NCI-H2171 treated with DMSO at 0.1 percent for 48 hours (cell line): Measurements from ENCODE around the gene PARP14.
"Not testable (repeated sequence)": the region's sequence is repeated elsewhere in the genome, so short reads cannot be mapped to it uniquely, and the experiment has no call there.

Experiments used
- DNase-seq: peaks from one replicate; lab custom pipeline; 2025; lab: John Stamatoyannopoulos, UW

Gene PARP14, protein sequence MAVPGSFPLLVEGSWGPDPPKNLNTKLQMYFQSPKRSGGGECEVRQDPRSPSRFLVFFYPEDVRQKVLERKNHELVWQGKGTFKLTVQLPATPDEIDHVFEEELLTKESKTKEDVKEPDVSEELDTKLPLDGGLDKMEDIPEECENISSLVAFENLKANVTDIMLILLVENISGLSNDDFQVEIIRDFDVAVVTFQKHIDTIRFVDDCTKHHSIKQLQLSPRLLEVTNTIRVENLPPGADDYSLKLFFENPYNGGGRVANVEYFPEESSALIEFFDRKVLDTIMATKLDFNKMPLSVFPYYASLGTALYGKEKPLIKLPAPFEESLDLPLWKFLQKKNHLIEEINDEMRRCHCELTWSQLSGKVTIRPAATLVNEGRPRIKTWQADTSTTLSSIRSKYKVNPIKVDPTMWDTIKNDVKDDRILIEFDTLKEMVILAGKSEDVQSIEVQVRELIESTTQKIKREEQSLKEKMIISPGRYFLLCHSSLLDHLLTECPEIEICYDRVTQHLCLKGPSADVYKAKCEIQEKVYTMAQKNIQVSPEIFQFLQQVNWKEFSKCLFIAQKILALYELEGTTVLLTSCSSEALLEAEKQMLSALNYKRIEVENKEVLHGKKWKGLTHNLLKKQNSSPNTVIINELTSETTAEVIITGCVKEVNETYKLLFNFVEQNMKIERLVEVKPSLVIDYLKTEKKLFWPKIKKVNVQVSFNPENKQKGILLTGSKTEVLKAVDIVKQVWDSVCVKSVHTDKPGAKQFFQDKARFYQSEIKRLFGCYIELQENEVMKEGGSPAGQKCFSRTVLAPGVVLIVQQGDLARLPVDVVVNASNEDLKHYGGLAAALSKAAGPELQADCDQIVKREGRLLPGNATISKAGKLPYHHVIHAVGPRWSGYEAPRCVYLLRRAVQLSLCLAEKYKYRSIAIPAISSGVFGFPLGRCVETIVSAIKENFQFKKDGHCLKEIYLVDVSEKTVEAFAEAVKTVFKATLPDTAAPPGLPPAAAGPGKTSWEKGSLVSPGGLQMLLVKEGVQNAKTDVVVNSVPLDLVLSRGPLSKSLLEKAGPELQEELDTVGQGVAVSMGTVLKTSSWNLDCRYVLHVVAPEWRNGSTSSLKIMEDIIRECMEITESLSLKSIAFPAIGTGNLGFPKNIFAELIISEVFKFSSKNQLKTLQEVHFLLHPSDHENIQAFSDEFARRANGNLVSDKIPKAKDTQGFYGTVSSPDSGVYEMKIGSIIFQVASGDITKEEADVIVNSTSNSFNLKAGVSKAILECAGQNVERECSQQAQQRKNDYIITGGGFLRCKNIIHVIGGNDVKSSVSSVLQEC (N-terminal part only)

DNA sequence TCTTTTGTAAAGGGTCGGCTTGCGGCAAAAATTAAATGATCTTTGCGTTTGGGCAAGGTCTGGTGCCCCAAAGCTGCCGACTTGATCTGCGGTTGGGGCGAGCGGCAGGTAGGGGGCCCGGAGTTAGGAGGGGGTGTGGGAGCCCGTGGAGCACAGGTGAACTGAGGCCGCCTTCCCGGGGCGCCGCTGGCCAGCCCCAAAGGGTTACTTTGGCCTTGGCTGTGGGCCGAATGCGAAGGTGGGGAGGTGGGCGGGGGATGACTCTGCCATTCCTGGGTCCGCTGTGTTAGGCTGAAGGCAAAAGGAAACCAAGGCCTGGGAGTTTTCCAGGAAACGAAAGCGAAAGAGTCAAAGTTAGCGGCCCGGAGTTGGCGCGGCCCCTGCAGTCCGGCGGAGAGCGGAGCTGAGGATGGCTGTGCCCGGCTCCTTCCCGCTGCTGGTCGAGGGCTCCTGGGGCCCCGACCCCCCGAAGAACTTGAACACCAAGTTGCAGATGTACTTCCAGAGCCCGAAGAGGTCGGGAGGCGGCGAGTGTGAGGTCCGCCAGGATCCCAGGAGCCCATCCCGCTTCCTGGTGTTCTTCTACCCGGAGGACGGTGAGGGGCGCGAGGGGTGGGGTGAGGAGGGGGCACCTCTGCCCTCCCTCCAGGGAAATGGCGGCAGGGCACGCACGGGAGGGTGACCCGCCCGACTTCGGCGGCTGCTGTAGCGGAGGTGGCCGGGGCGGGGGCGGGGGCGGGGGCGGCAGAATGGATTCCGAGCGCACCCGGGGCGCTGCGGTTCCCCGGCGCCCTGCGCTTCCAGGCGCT, at the start of gene PARP14:
Gene PARP14, plus strand, starts transcription at position 365 of the 809 bp plus-strand sequence. Its CDS starts 45 bp downstream, at position 410.
- DNase-seq = no peak

DNA sequence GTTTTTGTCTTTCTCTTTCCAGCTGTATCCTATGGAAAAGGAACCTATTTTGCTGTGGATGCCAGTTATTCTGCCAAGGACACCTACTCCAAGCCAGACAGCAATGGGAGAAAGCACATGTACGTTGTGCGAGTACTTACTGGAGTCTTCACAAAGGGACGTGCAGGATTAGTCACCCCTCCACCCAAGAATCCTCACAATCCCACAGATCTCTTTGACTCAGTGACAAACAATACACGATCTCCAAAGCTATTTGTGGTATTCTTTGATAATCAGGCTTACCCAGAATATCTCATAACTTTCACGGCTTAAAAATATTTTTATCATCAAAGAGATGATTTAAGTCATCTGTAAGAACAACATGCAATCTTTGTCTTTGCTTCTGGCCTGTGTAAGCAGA, 44.9 kb upstream of the PARP14 start:
- no peak for DNase-seq

DNA sequence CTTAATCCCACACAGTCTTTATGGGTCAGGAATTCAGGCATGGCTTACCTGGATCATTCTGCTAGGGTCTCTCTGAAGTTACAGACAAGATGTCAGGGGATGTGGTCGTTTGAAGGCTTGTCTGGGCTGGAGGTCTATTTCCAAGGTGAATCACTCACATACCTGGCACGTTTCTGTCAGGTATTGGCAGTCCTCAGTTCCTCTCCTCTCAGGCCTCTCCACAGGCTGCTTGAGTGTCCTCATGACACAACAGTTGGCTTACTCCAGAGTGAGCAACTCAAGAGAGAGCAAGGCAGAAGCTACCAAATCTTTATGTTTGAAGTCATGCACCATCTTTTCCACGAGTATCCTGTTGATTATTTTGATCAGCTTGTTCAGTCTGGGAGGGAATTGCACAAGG, 43.9 kb upstream of the PARP14 start:
- DNase-seq = no peak

DNA sequence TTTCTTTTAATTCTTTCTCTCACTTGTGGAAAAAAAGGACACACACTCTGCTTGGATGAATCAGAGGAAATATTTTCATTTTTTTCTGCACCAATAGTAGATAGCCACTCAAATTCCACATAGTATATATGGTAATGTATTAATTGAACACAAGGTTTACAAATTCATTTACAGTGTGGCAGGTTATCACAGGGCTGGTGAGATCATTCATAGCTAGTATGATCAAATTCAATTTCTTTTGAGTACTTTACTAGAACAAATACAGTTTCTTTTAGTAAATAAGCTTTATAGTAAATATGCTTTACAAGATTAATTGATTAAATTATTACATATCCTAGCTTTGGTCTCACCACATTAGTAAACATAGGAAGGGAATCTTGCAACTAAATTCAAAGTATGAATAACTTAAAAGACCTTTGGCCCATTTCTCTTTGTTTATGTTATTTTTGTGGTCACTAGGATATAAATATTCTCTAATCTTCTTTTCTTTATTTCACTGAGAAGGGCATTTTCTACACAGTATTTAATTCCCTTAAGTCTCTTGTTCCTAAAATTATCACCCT, 40.1 kb upstream of the PARP14 start:
- no peak for DNase-seq

DNA sequence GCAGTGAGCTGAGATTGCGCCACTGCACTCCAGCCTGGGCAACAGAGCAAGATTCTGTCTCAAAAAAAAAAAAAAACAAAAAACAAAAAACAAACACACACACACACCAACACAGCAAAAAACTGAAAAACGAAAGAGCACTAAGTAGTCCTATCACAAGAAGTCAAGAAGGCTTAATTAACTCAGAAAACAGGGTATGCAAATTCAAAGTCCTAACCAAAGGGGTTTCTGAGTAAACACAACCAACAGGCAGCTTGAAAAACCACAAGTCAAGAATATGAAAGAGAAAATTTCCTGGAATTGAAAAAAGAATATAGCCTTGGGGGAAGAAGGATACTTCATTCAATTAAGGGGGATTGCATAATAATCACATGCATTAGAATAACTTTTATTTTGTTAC, 37.7 kb upstream of the PARP14 start:
- no peak for DNase-seq

DNA sequence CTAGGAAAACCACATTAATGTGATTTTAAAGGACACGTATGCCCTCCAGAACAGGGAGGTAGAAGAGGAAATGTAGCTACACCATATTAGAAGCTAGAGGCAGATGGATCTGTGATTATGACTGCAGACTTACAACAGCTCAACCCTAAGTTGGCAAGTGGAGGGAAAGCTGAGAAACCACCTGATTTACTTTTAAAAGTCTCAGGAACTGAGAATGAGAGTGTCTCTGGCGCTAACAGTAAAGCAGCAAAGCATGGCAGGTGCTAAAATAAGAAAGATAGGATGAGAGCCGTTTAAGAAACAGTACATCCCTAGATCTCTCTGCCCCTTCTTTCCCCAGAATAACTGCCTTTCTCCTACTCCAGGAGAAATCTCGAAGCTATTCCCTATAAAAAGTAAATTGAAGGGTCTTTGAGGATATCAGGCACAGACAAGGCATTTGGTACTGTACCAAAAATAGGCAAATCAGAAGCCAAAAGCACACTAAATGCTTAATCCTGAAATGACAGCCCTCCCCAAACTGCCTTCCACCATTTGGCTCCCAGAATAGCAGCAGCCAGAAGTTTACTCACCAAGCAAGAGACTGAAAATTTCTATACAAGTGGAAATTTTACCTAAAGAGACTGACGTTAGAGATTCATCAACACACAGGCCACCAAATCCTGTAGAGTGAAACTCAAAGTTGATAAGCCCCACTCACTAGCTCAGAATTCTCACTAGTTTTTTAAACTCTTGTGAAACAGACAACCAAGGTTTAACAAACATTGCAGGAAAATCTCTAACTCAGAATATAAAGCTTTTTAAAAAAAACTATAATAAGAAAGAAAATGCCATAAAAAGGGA, 34.3 kb upstream of the PARP14 start:
- DNase-seq = no peak

DNA sequence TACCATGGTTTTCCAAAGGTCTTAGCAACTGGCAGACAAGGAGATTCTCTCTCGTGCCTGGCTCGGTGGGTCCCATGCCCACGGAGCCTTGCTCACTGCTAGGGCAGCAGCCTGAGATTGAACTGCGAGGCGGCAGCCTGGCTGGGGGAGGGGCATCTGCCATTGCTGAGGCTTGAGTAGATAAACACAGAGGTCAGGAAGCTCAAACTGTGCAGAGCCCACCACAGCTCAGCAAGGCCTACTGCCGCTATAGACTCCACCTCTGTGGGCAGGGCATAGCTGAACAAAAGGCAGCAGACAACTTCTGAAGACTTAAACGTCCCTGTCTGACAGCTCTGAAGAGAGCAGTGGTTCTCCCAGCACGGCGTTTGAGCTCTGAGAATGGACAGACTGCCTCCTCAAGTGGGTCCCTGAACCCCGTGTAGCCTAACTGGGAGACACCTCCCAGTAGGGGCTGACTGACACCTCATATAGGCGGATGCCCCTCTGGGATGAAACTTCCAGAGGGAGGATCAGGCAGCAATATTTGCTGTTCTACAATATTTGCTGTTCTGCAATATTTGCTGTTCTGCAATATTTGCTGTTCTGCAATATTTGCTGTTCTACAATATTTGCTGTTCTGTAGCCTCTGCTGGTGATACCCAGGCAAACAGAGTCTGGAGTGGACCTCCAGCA, 29.3 kb upstream of the PARP14 start:
- not testable (repeated sequence) for DNase-seq

DNA sequence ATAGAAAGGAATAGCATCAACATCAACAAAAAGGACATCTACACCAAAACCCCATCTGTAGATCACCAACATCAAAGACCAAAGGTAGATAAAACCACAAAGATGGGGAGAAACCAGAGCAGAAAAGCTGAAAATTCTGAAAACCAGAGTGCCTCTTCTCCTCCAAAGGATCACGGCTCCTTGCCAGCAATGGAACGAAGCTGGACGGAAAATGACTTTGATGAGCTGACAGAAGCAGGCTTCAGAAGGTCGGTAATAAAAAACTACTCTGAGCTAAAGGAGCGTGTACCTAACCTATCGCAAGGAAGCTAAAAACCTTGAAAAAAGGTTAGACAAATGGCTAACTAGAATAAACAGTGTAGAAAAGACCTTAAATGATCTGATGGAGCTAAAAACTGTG, 28.7 kb upstream of the PARP14 start:
- DNase-seq = not testable (repeated sequence)

DNA sequence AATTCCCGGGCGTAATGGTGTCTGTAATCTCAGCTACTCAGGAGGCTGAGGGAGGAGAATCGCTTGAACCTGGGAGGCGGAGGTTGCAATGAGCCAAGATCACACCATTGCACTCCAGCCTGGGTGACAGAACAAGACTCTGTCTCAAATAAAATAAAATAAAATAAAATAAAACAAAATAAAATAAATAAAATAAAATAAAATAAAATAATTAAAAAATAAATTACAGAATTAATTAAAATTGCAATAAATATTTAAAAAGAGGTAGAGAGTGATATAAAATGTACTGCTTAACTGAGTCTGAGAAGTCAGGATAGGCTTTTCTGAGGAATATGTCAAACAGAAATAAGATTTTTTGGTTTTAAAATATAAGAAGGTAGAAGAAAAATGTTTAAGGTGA, 22.3 kb upstream of the PARP14 start:
- DNase-seq = not testable (repeated sequence)

DNA sequence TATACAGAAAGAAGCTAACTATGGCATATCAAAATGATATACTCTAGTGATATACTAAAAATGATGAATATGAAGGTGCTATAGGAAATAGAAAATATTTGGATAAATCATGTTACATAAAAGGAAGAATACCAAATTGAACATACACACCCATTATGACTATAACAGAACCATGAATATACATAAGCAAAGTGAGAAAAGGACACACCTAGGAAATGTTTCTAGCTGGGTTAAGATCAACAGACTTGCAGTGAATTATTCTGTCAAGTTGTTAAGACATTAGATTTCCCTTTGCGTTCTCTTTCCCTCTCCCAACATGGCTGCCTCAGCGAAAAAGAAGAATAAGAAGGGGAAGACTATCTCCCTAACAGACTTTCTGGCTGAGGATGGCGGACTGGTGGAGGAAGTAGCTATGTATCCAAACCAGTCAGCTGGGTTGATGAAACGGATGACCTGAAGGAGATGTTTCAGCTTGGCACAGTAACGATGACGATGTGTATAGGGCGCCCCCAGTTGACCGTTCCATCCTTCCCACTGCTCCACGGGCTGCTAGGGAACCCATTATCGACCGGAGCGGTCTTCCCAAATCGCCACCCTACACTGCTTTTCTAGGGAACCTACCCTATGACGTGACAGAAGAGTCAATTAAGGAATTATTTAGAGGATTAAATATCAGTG, 20.2 kb upstream of the PARP14 start:
- no peak for DNase-seq

DNA sequence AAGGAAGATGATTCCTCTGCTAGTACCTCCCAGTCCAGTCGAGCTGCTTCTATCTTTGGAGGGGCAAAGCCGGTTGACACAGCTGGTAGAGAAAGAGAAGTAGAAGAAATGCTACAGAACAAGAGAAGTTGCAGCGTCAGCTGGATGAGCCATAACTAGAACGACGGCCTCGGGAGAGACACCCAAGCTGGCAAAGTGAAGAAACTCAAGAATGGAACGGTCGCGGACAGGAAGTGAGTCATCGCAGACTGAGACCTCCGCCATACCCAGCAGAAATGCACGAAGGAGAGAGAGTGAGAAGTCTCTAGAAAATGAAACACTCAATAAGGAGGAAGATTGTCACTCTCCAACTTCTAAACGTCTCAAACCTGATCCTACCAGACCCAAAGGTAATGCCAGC, 19.0 kb upstream of the PARP14 start:
- DNase-seq = no peak

DNA sequence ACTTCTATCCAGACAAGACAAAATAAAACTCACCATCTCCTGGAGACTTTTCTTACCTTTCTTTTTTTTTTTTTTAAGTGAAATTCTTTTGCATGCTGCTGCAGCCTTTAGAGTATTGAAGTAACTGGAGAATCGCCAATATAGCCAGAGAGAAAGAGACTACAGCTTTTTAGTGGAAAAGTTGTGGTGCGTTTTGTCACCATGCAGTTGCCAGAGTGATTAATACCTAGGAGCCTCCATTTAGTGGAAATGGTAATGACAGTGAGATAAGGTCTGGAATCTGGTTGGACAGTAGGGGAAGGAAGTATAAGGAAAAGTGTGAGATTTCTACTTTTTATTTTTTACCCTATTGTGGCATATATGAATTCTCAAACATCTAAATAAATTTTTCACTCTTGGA, 18.1 kb upstream of the PARP14 start:
- no peak for DNase-seq

DNA sequence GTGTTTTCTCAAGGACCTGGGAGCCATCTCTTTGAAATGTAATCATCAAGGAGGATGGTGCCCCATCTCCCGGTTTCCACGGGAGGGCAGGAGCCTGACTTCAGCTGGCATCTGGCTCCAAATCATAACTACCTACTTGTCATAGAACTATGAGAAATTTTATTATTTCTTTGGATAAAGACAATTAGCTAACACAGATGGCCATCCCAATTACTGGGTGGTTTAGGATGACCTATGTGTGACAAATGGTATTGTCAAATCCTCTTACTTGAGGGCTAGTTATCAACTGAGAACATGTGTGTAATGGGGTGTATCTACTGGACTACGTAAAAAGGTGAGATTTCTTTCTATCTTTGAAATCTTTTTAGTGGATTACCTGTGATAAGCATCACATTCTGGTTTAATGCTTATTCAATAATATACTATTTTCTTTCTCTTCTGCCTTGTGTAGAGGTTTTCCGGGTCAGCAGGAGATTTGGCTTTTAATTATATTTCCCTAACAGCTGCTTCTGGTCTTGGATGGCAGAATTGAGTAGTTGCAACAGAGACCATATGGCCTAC, 15.3 kb upstream of the PARP14 start:
- peak; percentile 85 for DNase-seq

DNA sequence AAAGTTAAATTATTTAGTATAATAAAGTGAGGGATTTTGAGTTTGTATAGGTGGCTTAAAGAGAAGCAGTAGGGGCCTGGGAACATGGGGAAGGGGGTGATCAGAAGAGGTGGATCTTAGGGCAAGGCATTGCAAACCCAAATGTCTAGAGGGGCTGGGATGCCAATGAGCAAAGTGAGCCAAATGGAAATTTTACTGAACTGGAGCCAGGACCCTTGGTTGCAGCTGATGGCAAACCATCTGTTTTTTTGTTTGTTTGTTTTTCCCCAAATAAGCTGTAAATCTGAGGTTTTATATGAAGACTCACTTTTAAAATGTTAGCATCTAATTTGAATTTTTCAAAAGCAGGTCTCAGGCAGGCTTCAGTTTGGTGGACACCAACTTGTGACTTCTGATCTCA, 14.8 kb upstream of the PARP14 start:
- peak; percentile 80 for DNase-seq

DNA sequence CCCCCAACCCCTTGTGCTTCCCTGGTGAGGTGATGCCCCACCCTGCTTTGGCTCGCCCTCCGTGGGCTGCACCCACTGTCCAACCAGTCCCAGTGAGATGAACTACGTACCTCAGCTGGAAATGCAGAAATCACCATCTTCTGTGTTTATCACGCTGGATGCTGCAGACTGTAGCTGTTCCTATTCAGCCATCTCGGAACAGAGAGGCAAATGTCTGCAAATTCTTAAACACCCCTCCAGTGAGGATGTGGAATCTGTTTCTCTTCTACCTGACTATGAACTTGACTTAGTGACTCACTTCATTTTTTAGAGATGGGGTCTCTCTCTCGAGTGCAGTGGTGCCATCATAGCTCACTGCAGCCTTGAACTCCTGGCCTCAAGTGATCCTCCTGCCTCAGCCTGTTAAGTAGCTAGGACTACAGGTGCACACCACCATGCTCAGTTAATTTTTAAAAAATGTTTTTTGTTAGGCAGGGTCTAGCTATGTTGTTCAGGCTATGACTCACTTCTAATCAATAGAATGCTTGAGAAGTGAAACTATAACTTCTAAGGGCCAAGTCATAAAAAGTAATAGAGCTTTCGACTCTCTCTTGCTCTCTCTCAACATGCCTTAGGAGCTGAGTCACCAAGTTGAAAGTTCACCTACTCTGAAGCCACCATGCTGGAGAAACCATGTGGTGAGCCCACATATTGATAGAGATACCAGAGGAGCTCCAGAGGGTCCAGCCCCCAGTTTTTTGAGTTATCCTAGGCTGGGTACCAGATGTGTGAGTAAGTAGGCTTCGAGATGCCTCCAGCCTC, 11.5 kb upstream of the PARP14 start:
- no peak for DNase-seq

DNA sequence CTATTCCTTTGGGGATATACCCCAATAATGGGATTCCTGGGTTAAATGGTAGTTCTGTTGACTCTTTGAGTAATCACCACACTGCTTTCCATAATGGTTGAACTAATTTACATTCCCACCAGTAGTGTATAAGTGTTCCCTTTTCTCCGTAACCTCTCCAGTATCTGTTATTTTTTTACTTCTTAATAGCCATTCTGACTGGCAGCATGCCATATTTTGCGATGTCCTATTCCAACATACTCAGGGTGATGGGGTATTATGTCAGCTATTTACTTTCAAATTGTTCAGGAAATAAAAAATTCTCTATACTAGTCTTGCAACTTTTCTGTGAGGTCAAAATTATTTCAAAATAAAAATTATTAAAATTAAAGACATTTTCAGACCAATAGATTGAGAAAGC, 9.1 kb upstream of the PARP14 start:
- DNase-seq = no peak

DNA sequence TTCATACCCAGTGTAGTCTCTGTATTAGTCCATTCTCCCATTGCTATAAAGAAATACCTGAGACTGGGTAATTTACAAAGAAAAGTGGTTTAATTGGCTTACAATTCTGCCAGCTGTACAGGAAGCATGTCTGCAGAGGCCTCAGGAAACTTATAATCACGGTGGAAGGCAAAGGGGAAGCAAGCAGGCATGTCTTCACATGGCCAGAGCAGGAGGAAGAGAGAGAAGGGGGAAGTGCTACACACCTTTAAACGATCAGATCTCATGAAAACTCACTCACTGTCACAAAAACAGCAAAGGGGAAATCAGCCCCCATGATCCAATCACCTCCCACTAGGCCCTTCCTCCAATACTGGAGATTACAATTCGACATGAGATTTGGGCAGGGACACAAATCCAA, 6.3 kb upstream of the PARP14 start:
- no peak for DNase-seq

DNA sequence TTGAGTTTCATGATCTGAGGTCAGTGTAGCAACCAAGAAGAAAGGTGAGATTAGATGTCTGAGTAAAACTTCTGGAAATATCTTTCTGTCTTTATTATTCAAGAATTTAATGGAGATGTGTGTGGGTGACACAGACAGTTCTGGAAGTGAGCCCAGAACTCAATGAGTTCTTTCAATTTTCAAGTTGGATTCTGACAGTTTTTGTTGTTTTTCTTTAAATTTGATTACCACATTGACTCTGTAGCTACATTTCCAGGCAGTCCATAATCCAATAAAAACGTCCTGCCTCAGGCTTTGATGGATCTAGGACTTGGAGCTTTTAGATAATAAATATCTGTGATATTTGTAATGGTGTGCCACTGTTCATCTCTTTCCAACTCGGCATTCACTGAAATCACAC, 3.9 kb upstream of the PARP14 start:
- DNase-seq = no peak
